ENCODE results near the gene EP400. TPM values are rescaled to one million over a fixed set of nuclear protein-coding genes. Genes with fewer than 3 reads are reported as not detected.

The EP400 gene
- polyA plus RNA-seq, 1 donor (not counting 4 experiments of a cell fraction or from before 2014, with no cell fraction given) = 4.1 TPM

DNA sequence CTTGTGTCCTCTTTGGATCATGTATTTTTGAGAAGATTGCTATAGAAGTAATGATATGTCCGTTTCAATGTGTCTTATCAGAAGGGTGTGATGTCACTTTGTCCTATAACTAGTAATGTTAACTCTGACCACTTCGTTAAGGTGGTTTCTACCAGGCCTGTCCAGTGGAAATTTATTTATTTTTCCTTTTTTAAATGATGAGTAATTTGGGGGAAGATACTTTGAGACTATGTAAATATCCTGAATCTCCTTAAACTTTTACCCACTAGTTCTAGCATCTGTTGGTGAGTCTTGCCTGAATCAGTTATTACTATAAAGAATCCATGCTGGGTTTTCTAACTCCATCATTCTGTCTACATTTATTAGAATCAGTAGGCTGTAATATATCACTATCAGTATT, 15.3 kb downstream of the EP400 start:
- H4K20me1 ChIP-seq (ENCODE audit: control insufficient read depth, extremely low read depth, insufficient read depth, low read length) = peaks cover 8% of the 10 kb centered on the region

GRCh38 chr12:131971226-131971625, 21.5 kb downstream of the EP400 start:
- H3K36me3 ChIP-seq (ENCODE audit: control insufficient read depth in 2 of 2, extremely low read depth in 1 of 2, insufficient read depth in 2 of 2, low read length in 2 of 2) = peaks cover 0 to 3% of the 10 kb centered on the region in 2 experiments
- no peak overlapping the region for H2AFZ ChIP-seq (ENCODE audit: control insufficient read depth, low read length)
- no peak overlapping the region for H3K4me3 ChIP-seq (ENCODE audit: control insufficient read depth in 2 of 3, extremely low read depth in 1 of 3, insufficient read depth in 2 of 3, low read depth in 1 of 3, low read length in 3 of 3)
- FAIRE-seq (no peak), DNase-seq (ENCODE audit: low read depth, low spot score) (no peak)
- H3K4me1 ChIP-seq (ENCODE audit: control insufficient read depth, extremely low read depth, insufficient read depth, low read length) = no peaks in the 10 kb centered on the region
- H3K9ac ChIP-seq (ENCODE audit: control insufficient read depth, extremely low read depth, insufficient read depth, low read length) = no peak overlapping the region
- TF ChIP-seq EZH2 (IDR thresholded peaks at IDR 0.05; ENCODE audit: low read length) = no peak
- TF ChIP-seq, protein P1, sequence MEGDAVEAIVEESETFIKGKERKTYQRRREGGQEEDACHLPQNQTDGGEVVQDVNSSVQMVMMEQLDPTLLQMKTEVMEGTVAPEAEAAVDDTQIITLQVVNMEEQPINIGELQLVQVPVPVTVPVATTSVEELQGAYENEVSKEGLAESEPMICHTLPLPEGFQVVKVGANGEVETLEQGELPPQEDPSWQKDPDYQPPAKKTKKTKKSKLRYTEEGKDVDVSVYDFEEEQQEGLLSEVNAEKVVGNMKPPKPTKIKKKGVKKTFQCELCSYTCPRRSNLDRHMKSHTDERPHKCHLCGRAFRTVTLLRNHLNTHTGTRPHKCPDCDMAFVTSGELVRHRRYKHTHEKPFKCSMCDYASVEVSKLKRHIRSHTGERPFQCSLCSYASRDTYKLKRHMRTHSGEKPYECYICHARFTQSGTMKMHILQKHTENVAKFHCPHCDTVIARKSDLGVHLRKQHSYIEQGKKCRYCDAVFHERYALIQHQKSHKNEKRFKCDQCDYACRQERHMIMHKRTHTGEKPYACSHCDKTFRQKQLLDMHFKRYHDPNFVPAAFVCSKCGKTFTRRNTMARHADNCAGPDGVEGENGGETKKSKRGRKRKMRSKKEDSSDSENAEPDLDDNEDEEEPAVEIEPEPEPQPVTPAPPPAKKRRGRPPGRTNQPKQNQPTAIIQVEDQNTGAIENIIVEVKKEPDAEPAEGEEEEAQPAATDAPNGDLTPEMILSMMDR (optimal IDR thresholded peaks at IDR 0.05 in 1 of 3, IDR thresholded peaks at IDR 0.05 in 1 of 3, conservative IDR thresholded peaks at IDR 0.05 in 1 of 3; ENCODE audit: extremely low read depth in 1 of 3, insufficient read depth in 2 of 3, low read length in 3 of 3) = no peak
- no peaks in the 10 kb centered on the region for H3K27me3 ChIP-seq (ENCODE audit: control insufficient read depth, extremely low read depth, insufficient read depth, low read length)
- no peaks in the 10 kb centered on the region for H3K9me3 ChIP-seq (ENCODE audit: control insufficient read depth, low read depth, low read length)
- H4K20me1 ChIP-seq (ENCODE audit: control insufficient read depth, extremely low read depth, insufficient read depth, low read length) = peaks cover 10% of the 10 kb centered on the region
- no peaks in the 10 kb centered on the region for H3K9me1 ChIP-seq (ENCODE audit: control insufficient read depth, extremely low read depth, insufficient read depth, low read length)
- peaks cover 83% of the 10 kb centered on the region for H3K79me2 ChIP-seq (ENCODE audit: control insufficient read depth, insufficient read depth, low read length)
- no peak overlapping the region for H3K27ac ChIP-seq (ENCODE audit: control insufficient read depth, insufficient read depth, low read length)
- dilution Hi-C loops (cut with MboI; ENCODE audit: extremely low pct_ligation_motif_present, low sequenced_read_pairs) = no loop called here
- no peak overlapping the region for H3K4me2 ChIP-seq (ENCODE audit: control insufficient read depth, extremely low read depth, insufficient read depth, low read depth, low read length)

More for the DNA sequence above, 15.3 kb downstream of the EP400 start:
- no peak overlapping the region for H3K27ac ChIP-seq (ENCODE audit: control insufficient read depth, insufficient read depth, low read length)
- no peak for DNase-seq (ENCODE audit: low read depth, low spot score)
- no peaks in the 10 kb centered on the region for H3K9me3 ChIP-seq (ENCODE audit: control insufficient read depth, low read depth, low read length)
- no peak overlapping the region for H3K9ac ChIP-seq (ENCODE audit: control insufficient read depth, extremely low read depth, insufficient read depth, low read length)
- peaks cover 77% of the 10 kb centered on the region for H3K79me2 ChIP-seq (ENCODE audit: control insufficient read depth, insufficient read depth, low read length)
- no peak for FAIRE-seq
- H3K4me2 ChIP-seq (ENCODE audit: control insufficient read depth, extremely low read depth, insufficient read depth, low read depth, low read length) = no peak overlapping the region
- no peaks in the 10 kb centered on the region for H3K9me1 ChIP-seq (ENCODE audit: control insufficient read depth, extremely low read depth, insufficient read depth, low read length)
- TF ChIP-seq, protein P1 (optimal IDR thresholded peaks at IDR 0.05 in 1 of 3, IDR thresholded peaks at IDR 0.05 in 1 of 3, conservative IDR thresholded peaks at IDR 0.05 in 1 of 3; ENCODE audit: extremely low read depth in 1 of 3, insufficient read depth in 2 of 3, low read length in 3 of 3) = no peak
- no peak for TF ChIP-seq EZH2 (IDR thresholded peaks at IDR 0.05; ENCODE audit: low read length)
- H3K27me3 ChIP-seq (ENCODE audit: control insufficient read depth, extremely low read depth, insufficient read depth, low read length) = no peaks in the 10 kb centered on the region
- no peak overlapping the region for H2AFZ ChIP-seq (ENCODE audit: control insufficient read depth, low read length)
- dilution Hi-C loops (cut with MboI; ENCODE audit: extremely low pct_ligation_motif_present, low sequenced_read_pairs) = no loop called here
- peaks cover 2 to 3% of the 10 kb centered on the region in 2 experiments for H3K36me3 ChIP-seq (ENCODE audit: control insufficient read depth in 2 of 2, extremely low read depth in 1 of 2, insufficient read depth in 2 of 2, low read length in 2 of 2)
- H3K4me3 ChIP-seq (ENCODE audit: control insufficient read depth in 2 of 3, extremely low read depth in 1 of 3, insufficient read depth in 2 of 3, low read depth in 1 of 3, low read length in 3 of 3) = no peak overlapping the region
- no peaks in the 10 kb centered on the region for H3K4me1 ChIP-seq (ENCODE audit: control insufficient read depth, extremely low read depth, insufficient read depth, low read length)
